Measurements from ENCODE around the gene AKR7A3.

The AKR7A3 gene

GRCh38 chr1:19330449-19331135 lies 42.0 kb upstream of the AKR7A3 start:
- Histone ChIP-seq H3K27ac (no peak overlapping the region), H3K4me1 (peaks cover 10 to 34% (median 16%) of the 10 kb centered on the region in 10 experiments), H3K27me3 (no peaks in the 10 kb centered on the region), H3K9ac (no peak overlapping the region), H3K9me3 (replicated peaks in 1 of 11) (no peaks in the 10 kb centered on the region), H3K36me3 (peaks cover 0 to 39% (median 13%) of the 10 kb centered on the region in 11 experiments; a peak in 15 of 22 replicates), H3K4me3 (no peak overlapping the region), H3K4me2 (no peak overlapping the region), H4K20me1 (peaks cover 0 to 71% (median 3%) of the 10 kb centered on the region in 11 experiments; a peak in 10 of 22 replicates)
- TF ChIP-seq Cebpa-rat (IDR thresholded peaks at IDR 0.05): no peak

GRCh38 chr1:19329611-19330010 lies 41.0 kb upstream of the AKR7A3 start:
- Histone ChIP-seq H3K36me3 (peaks cover 3 to 49% (median 13%) of the 10 kb centered on the region in 11 experiments; a peak in 17 of 22 replicates), H4K20me1 (peaks cover 0 to 71% (median 7%) of the 10 kb centered on the region in 11 experiments; a peak in 12 of 22 replicates), H3K4me1 (peaks cover 19 to 44% (median 26%) of the 10 kb centered on the region in 10 experiments), H3K27me3 (no peaks in the 10 kb centered on the region), H3K4me2 (no peak overlapping the region), H3K4me3 (no peak overlapping the region), H3K9ac (no peak overlapping the region), H3K9me3 (replicated peaks in 1 of 11) (no peaks in the 10 kb centered on the region), H3K27ac (no peak overlapping the region)
- no peak for TF ChIP-seq Cebpa-rat (IDR thresholded peaks at IDR 0.05)

- Histone ChIP-seq H3K27ac (no peak overlapping the region), H3K4me3 (no peak overlapping the region), H4K20me1 (peaks cover 0 to 72% (median 12%) of the 10 kb centered on the region in 11 experiments; a peak in 12 of 22 replicates), H3K36me3 (peaks cover 3 to 53% (median 13%) of the 10 kb centered on the region in 11 experiments; a peak in 17 of 22 replicates), H3K27me3 (no peaks in the 10 kb centered on the region), H3K9ac (no peak overlapping the region), H3K9me3 (replicated peaks in 1 of 11) (no peaks in the 10 kb centered on the region), H3K4me1 (peaks cover 23 to 48% (median 30%) of the 10 kb centered on the region in 10 experiments), H3K4me2 (no peak overlapping the region)
- TF ChIP-seq Cebpa-rat (IDR thresholded peaks at IDR 0.05): no peak
Observed at GRCh38 chr1:19329188-19329587, 40.6 kb upstream of the AKR7A3 start.

GRCh38 chr1:19328486-19328885 lies 39.9 kb upstream of the AKR7A3 start:
- no peak for TF ChIP-seq Cebpa-rat (IDR thresholded peaks at IDR 0.05)
- H3K4me2 ChIP-seq: no peak overlapping the region
- no peaks in the 10 kb centered on the region for H3K9me3 ChIP-seq (replicated peaks in 1 of 11)
- H3K36me3 ChIP-seq: peaks cover 3 to 60% (median 20%) of the 10 kb centered on the region in 11 experiments; a peak in 18 of 22 replicates
- H3K4me1 ChIP-seq: peaks cover 30 to 56% (median 37%) of the 10 kb centered on the region in 10 experiments
- H3K27me3 ChIP-seq: no peaks in the 10 kb centered on the region
- H3K27ac ChIP-seq: no peak overlapping the region
- peaks cover 0 to 79% (median 19%) of the 10 kb centered on the region in 11 experiments; a peak in 13 of 22 replicates for H4K20me1 ChIP-seq
- no peak overlapping the region for H3K4me3 ChIP-seq
- H3K9ac ChIP-seq: no peak overlapping the region

- no peak for TF ChIP-seq Cebpa-rat (IDR thresholded peaks at IDR 0.05)
- peaks cover 38 to 60% (median 45%) of the 10 kb centered on the region in 10 experiments for H3K4me1 ChIP-seq
- peaks cover 0 to 80% (median 20%) of the 10 kb centered on the region in 11 experiments; a peak in 13 of 22 replicates for H4K20me1 ChIP-seq
- no peaks in the 10 kb centered on the region for H3K9me3 ChIP-seq (replicated peaks in 1 of 11)
- no peaks in the 10 kb centered on the region for H3K27me3 ChIP-seq
- H3K4me3 ChIP-seq: no peak overlapping the region
- no peak overlapping the region for H3K4me2 ChIP-seq
- peaks cover 3 to 66% (median 22%) of the 10 kb centered on the region in 11 experiments; a peak in 18 of 22 replicates for H3K36me3 ChIP-seq
- H3K9ac ChIP-seq: no peak overlapping the region
- H3K27ac ChIP-seq: no peak overlapping the region
Observed at GRCh38 chr1:19327736-19328135, 39.2 kb upstream of the AKR7A3 start.

- peaks cover 0 to 75% (median 20%) of the 10 kb centered on the region in 11 experiments; a peak in 13 of 22 replicates for H4K20me1 ChIP-seq
- peaks cover 3 to 69% (median 22%) of the 10 kb centered on the region in 11 experiments; a peak in 18 of 22 replicates for H3K36me3 ChIP-seq
- TF ChIP-seq Cebpa-rat (IDR thresholded peaks at IDR 0.05): no peak
- no peaks in the 10 kb centered on the region for H3K27me3 ChIP-seq
- peak overlapping the region in 1 of 11 experiments; percentile 79; a peak in 2 of 22 replicates for H3K4me2 ChIP-seq
- no peak overlapping the region for H3K27ac ChIP-seq
- no peaks in the 10 kb centered on the region for H3K9me3 ChIP-seq (replicated peaks in 1 of 11)
- H3K4me1 ChIP-seq: peaks cover 42 to 60% (median 49%) of the 10 kb centered on the region in 10 experiments
- H3K4me3 ChIP-seq: no peak overlapping the region
- no peak overlapping the region; a peak in 1 of 22 replicates for H3K9ac ChIP-seq
Observed at GRCh38 chr1:19327301-19327700, 38.7 kb upstream of the AKR7A3 start.

- peak overlapping the region in 1 of 10 experiments; percentile 16; a peak in 1 of 20 replicates for H3K4me3 ChIP-seq
- H3K27me3 ChIP-seq: no peaks in the 10 kb centered on the region
- peak overlapping the region in 7 of 11 experiments; percentile 14 to 64 (median 53); a peak in 10 of 22 replicates for H3K27ac ChIP-seq
- H3K4me2 ChIP-seq: peak overlapping the region; percentile 32 to 99 (median 76); a peak in 21 of 22 replicates
- no peaks in the 10 kb centered on the region for H3K9me3 ChIP-seq (replicated peaks in 1 of 11)
- TF ChIP-seq Cebpa-rat (IDR thresholded peaks at IDR 0.05): no peak
- H3K36me3 ChIP-seq: peaks cover 3 to 75% (median 22%) of the 10 kb centered on the region in 11 experiments; a peak in 18 of 22 replicates
- H4K20me1 ChIP-seq: peaks cover 0 to 75% (median 20%) of the 10 kb centered on the region in 11 experiments; a peak in 13 of 22 replicates
- H3K4me1 ChIP-seq: peaks cover 48 to 60% (median 54%) of the 10 kb centered on the region in 10 experiments
- peak overlapping the region in 8 of 11 experiments; percentile 11 to 57 (median 44); a peak in 8 of 22 replicates for H3K9ac ChIP-seq
Observed at GRCh38 chr1:19326748-19327065, 38.1 kb upstream of the AKR7A3 start.

GRCh38 chr1:19325958-19326747 lies 37.6 kb upstream of the AKR7A3 start:
- peaks cover 0 to 75% (median 20%) of the 10 kb centered on the region in 11 experiments; a peak in 13 of 22 replicates for H4K20me1 ChIP-seq
- H3K9ac ChIP-seq: peak overlapping the region in 8 of 11 experiments; percentile 27 to 57 (median 44); a peak in 12 of 22 replicates
- TF ChIP-seq Cebpa-rat (IDR thresholded peaks at IDR 0.05): no peak
- peak overlapping the region in 8 of 11 experiments; percentile 14 to 64 (median 50); a peak in 13 of 22 replicates for H3K27ac ChIP-seq
- H3K4me1 ChIP-seq: peaks cover 50 to 64% (median 59%) of the 10 kb centered on the region in 10 experiments
- no peaks in the 10 kb centered on the region for H3K9me3 ChIP-seq (replicated peaks in 1 of 11)
- H3K4me3 ChIP-seq: peak overlapping the region in 2 of 10 experiments; percentile 16 to 32; a peak in 3 of 20 replicates
- H3K27me3 ChIP-seq: no peaks in the 10 kb centered on the region
- H3K4me2 ChIP-seq: peak overlapping the region; percentile 32 to 99 (median 76); a peak in 21 of 22 replicates
- H3K36me3 ChIP-seq: peaks cover 3 to 80% (median 22%) of the 10 kb centered on the region in 11 experiments; a peak in 18 of 22 replicates

All from BLaER1 treated with 17β-estradiol and CSF1 and Interleukin-3, amounts not matched to agents 10 nM and 100 nM (cell line).